Fibroblast of villous mesenchyme (primary cell): ENCODE data around the gene KRTAP10-3. TPM values are rescaled to one million over a fixed set of nuclear protein-coding genes. Genes with fewer than 3 reads are reported as not detected.
"Not testable (repeated sequence)": the region's sequence is repeated elsewhere in the genome, so short reads cannot be mapped to it uniquely, and the experiment has no call there.

Source experiments
- DNase-seq: peaks from one replicate; pipeline ENCODE4 v3.0.0-alpha.2; 2010; ENCODE audit warnings: low read depth
- H3K4me3 ChIP-seq: 2 replicates; pipeline ENCODE4 v1.5.1; 2011; ENCODE audit warnings: low read depth, mild to moderate bottlenecking, low read length
- total RNA-seq: library from RNA; depleted of rRNA; stranded (reverse); fragments of >200 nt; gene quantifications from 2 replicates; pipeline ENCODE4 v1.2.3, GENCODE V29; 2012
- TF ChIP-seq, protein P1 (sequence below): IDR thresholded peaks from 2 replicates; pipeline ENCODE4 v1.5.1; 2012; ENCODE audit warnings: low read depth, mild to moderate bottlenecking, low read length; ENCODE audit not compliant: insufficient read depth

Gene KRTAP10-3, protein sequence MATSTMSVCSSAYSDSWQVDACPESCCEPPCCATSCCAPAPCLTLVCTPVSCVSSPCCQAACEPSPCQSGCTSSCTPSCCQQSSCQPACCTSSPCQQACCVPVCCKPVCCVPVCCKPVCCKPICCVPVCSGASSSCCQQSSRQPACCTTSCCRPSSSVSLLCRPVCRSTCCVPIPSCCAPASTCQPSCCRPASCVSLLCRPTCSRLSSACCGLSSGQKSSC
- not detected in 2 replicates for total RNA-seq

DNA sequence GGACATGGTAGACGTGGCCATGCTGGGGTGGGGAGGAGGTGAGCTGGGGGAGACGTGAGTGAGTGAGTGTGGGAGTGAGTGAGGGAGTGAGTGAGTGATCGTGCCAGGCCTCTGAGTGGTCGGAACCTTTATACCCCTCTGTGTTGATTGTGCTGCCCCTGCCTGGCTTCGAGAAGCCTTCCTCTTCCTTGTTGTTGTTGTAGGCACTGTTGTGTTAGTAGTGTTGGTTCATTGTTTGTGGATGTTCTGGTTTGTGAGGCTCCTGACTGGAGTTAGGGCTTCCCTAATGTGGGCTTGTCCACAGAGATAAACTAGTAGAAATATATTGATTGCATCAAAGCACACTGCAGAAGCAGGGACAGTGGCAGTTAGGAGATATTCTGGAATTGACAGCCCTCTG is at the start of gene KRTAP10-3:
Gene KRTAP10-3, minus strand, starts transcription at position 101 of the 400 bp plus-strand sequence. Its CDS starts 80 bp downstream, at position 21.
- no peak for DNase-seq
- no peak within 1 kb of the TSS for H3K4me3 ChIP-seq
- TF ChIP-seq, protein P1, sequence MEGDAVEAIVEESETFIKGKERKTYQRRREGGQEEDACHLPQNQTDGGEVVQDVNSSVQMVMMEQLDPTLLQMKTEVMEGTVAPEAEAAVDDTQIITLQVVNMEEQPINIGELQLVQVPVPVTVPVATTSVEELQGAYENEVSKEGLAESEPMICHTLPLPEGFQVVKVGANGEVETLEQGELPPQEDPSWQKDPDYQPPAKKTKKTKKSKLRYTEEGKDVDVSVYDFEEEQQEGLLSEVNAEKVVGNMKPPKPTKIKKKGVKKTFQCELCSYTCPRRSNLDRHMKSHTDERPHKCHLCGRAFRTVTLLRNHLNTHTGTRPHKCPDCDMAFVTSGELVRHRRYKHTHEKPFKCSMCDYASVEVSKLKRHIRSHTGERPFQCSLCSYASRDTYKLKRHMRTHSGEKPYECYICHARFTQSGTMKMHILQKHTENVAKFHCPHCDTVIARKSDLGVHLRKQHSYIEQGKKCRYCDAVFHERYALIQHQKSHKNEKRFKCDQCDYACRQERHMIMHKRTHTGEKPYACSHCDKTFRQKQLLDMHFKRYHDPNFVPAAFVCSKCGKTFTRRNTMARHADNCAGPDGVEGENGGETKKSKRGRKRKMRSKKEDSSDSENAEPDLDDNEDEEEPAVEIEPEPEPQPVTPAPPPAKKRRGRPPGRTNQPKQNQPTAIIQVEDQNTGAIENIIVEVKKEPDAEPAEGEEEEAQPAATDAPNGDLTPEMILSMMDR = no peak

DNA sequence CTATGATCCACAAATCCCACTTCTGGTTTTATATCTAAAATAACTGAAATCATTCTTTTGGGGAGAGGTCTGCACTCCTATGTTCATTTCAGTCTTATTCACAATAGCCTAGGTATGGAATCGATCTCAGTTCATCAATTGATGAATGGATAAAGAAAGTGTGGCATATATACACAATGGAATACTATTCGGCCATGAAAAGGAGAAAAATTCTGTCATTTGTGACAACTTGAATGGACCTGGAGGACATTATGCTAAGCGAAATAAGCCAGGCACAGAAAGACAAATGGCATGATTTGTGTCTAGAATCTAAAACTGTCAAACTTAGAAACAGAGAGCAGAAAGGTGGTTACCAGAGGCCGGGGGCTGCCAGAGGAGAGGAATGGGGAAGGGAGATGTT is 47.9 kb upstream of the KRTAP10-3 start:
- TF ChIP-seq, protein P1 = no peak
- H3K4me3 ChIP-seq = no peak overlapping the region
- no peak for DNase-seq

DNA sequence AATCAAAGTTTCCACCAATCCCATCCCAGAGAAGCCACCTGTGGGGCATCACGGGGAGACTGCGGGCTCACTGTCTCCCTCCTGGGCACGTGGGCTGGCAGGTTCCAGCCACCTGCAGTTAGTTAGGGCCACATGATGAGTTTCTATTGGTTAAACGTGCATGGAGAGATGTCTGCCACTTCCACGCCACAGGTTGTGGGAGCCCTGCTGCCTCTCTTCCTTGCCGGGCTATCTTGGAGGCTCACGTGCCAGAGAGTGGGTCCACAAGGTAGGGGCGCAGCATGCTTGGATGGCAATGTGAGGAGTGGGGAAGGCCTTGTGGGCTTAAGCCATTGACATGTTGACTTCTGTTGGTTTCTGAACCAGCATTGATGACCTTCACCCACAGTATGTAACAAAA is 45.3 kb upstream of the KRTAP10-3 start:
- H3K4me3 ChIP-seq = no peak overlapping the region
- TF ChIP-seq, protein P1 = no peak
- no peak for DNase-seq

DNA sequence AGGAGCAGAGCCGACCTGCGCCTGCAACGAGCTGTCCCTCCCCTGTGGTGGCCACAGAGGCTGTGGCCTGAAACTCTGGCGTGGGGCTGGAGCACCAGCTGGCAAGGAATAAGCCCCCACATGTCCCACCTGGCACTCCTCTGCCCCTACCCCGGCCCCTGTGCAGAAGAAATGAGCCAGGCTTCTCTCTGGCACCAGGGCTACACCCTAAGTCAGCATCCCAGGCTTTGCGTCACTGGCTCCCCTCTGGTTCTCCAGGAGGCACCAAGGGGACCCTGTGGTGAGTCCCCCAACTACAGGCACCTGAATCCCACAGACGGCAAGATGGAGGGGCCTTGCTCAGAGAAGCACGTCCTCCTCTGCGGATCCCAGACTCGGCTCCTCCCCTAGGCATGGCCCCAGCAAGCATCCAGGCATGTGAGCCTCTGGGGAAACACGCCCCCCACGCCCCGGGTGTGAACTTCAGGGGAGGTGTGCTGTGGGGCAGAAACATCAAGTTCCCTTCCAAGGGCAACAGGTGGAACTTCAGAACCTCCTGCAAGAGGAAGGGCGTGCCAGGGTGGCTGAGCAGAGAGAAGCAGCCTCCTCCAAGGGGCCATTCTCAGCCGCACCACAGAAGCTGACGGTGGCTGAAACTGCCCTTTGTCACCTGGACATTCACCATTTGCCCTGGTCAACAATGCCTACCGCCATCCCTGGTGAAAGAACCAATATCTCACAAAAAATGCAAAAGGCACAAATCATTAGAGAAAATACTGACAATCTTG is 44.7 kb upstream of the KRTAP10-3 start:
- no peak for DNase-seq
- TF ChIP-seq, protein P1 = no peak
- H3K4me3 ChIP-seq = no peak overlapping the region

DNA sequence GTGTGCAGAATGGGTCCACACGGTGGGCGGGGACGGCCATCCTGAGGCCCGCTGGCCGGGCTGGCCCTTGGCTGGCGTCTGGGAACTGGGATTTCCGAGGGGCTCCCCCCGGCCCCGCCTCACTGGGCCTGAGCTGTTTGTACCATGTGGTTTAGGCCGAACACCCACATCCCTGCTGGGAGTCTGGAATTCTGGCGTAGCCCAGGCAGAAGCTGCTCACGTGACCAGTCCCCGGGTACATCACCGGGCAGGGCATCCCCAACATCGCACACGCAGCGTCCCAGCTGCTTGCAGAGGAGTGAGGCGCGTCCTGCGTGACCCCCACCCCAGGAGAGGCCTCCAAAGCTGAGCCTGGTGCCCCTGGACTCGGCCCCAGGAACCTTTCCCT is 43.9 kb upstream of the KRTAP10-3 start:
- no peak overlapping the region for H3K4me3 ChIP-seq
- DNase-seq = no peak
- TF ChIP-seq, protein P1 = no peak

DNA sequence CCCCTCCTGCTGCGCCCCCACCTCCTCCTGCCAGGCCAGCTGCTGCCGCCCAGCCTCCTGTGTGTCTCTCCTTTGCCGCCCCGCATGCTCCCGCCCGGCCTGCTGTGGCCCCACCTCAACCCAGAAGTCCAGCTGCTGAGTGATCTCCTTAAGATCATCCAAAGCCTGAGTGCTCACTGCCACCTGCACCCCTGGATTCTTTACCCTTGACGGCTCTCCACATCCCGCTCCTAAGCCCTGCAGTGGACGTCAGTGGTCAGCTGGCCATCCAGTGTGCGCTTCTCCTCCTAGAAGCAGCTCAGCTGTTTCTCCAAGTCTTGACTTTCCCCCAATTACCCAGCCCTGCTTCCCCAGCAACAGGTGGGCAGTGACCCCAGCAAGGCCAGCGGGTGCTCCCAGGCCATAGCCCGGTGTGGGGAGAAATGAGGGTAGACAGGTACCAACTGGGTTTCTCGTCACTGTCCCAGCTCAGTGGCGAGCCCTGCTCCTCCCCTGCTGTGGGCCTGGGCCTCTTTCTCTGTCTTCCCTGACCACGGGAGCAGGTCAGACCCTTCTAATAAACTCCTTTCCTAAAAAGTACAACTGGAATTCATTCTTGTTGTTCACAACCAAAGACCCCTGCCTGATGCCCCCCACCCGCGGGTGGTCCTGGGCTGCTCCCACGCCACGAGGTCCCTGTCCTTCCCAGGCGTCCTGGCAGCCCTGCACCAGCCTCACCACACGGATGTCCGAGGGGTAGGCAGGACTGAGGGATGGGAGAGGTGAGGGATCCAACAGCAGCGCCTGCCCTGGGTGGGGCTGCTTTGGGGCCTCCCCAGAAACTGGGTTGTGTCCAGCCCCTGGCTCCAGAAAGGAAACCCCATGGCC is 43.2 kb upstream of the KRTAP10-3 start:
- no peak for DNase-seq
- TF ChIP-seq, protein P1 = no peak
- H3K4me3 ChIP-seq = no peak overlapping the region

DNA sequence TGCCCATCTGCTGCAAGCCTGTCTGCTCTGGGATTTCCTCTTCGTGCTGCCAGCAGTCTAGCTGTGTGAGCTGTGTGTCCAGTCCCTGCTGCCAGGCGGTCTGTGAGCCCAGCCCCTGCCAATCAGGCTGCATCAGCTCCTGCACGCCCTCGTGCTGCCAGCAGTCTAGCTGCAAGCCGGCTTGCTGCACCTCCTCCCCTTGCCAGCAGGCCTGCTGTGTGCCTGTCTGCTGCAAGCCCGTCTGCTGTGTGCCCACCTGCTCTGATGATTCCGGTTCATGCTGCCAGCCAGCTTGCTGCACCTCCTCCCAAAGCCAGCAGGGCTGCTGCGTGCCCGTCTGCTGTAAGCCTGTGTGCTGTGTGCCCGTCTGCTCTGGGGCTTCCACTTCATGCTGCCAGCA is 42.5 kb upstream of the KRTAP10-3 start:
- DNase-seq, H3K4me3 ChIP-seq: not testable (repeated sequence)

DNA sequence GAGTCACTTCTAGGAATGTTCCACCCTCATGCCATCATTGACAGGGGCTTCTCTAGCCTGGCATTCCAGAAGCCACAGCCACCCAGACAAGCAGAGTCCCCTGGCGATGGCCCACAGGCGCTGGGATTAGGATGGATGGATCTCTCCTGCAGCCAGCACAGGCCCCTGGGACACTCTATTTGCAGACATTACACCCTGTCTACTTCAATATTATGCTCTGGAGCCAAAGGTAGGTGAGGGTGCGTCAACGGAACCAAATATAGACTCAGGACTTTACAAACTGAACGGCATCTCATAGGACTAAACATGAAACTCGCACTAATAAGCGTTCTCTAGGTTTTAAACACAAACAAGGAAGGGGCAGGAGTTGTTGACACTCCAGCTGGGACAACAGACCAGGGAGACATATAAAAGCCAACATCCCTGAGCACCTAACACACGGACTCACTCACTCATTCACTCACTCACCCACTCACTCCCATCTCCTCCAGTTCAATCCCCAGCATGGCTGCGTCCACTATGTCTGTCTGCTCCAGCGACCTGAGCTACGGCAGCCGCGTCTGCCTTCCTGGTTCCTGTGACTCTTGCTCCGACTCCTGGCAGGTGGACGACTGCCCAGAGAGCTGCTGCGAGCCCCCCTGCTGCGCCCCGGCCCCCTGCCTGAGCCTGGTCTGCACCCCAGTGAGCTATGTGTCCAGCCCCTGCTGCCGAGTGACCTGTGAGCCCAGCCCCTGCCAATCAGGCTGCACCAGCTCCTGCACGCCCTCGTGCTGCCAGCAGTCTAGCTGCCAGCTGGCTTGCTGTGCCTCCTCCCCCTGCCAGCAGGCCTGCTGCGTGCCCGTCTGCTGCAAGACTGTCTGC is 41.8 kb upstream of the KRTAP10-3 start, which contains the start of gene KRTAP10-7:
Gene KRTAP10-7, plus strand, starts transcription at position 480 of the 861 bp plus-strand sequence. Its CDS starts 25 bp downstream, at position 505.
- DNase-seq, H3K4me3 ChIP-seq: not testable (repeated sequence)
